HG03558 (cell line): ENCODE measurements around the gene DISC1.

Experiments used
- ATAC-seq: cut with Tn5 transposase; IDR thresholded peaks from one replicate; pipeline ENCODE4 v1.9.1; 2021; ENCODE audit warnings: moderate number of reproducible peaks; ENCODE audit not compliant: unreplicated experiment; ENCODE audit errors: extremely low read depth

The DISC1 gene

GRCh38 chr1:231918239-231919015 is 291.8 kb downstream of the DISC1 start:
- no peak for ATAC-seq

- no peak for ATAC-seq
These were observed 292.8 kb downstream of the DISC1 start for GRCh38 chr1:231919239-231919885.

DNA sequence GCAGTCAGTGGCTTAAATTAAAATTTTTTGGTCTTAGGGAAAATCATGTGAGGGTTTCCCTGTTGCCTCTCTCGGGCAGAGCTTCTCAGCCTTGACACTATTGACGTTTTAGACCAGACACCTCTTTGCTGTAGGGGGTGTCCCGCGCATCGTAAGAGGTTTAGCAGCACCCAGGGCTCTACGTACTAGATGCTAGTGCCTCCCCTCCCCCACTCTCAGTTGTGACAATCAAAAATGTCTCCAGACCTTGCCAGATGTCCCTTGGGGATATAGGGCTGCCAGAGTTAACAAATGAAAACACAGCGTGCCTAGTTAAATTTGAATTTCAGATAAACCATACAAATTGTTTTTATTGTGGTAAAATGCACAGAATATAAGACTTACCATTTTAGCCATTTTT is 293.3 kb downstream of the DISC1 start:
- ATAC-seq, result no peak

- ATAC-seq, result no peak
These were observed 295.2 kb downstream of the DISC1 start for GRCh38 chr1:231921646-231922345.

DNA sequence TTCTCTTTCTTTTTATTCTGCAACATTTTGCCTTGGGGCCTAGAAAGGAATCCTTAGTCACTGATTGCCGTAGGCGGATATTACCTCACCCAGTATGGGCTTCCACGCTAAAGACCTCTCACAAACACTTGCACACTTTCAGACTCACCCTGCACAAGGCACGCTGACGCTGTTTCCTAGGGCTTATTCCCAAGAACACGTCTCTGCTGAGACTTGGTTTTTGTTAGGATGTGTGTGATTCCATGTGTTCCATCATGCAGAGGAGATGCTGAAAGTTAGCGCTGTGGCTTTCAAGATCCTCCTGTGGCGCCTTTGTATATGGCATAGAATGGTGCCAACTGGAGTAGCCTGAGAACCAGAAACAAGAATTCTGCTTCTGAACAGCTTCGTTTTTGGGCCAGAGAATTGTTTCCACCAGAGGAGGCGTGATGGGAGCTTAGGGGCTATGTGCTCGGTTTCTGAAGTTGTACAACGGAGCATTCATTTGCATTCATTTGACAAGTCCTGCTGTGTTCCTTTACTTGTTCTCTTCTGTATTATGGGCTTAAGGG is 297.0 kb downstream of the DISC1 start:
- ATAC-seq, result no peak

- no peak for ATAC-seq
These were observed 297.6 kb downstream of the DISC1 start for GRCh38 chr1:231924180-231924579.

GRCh38 chr1:231925864-231926263 is 299.3 kb downstream of the DISC1 start:
- ATAC-seq, result no peak

- no peak for ATAC-seq
These were observed 299.8 kb downstream of the DISC1 start for GRCh38 chr1:231926340-231926739.

DNA sequence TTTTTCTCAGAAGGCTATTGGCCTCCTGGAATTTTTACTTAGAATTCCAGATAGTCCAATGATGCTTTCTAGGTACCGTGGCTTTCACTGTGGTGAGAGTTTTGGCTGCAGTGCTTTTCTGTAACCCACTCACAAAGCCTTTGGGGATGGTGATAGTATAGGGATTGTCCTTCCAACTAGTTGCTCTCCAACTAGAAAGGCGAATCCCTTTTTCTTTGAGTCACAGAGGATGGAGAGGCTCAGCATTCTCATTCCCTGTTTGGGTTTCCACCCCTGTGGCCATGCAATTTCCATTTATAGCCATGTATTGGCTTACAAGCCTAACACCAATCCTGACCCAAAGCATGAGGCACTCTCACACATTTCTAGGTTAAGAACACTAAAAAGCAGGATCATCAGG is 300.3 kb downstream of the DISC1 start:
- ATAC-seq, result no peak

GRCh38 chr1:231927431-231927830 is 300.8 kb downstream of the DISC1 start:
- ATAC-seq, result no peak

DNA sequence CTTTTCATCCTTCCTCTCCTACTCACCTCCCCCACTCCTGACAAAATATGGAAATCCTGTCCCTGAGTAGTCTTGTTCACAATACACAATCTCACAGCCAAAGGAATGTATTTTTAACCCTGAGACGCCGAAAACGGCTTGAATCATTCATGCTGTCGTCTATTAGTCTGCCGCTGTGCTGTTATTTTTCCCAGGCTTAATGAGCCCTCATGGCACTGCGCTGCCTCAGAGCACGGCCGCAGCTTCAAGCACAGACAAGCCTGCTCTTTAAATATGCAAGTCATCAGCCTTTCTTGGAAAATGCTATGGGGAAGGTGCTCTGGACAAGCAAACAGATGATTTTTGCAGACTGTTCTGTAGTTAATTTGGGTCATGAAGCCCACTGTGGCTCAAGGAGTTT is 302.7 kb downstream of the DISC1 start:
- ATAC-seq, result no peak

DNA sequence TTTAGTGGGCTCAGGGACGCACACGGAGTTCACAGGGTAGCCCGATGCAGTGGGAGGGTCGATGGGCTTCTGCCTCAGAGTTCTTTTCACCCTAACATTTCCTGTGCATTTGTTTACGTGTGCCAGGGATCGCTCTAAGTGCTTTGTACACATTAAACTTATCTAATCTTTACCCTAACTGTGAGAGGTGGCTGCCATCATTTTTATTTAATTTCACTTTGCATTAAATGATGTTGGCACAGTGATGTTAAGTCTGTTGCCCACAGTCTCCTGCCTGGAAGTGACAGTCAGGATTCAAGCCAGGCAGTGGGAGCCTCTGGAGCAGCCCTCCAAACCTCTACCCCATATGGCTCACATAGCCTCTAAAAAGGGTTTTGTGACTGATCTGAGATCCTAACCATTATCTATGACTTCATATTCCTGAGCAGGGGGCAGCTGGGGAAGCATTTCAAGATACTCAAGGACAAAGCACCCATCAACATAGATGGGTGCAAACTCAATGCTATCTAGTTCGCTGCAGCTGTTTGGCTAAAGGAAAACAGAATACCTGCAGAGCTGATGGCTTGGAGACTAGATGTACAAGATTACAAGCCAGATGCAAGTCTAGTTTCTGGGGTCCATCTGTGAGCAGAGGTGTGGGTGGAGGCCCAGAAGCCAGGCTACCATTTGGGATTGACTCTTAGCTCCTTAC is 303.8 kb downstream of the DISC1 start:
- no peak for ATAC-seq

GRCh38 chr1:231931146-231931545 is 304.6 kb downstream of the DISC1 start:
- ATAC-seq, result no peak

- no peak for ATAC-seq
These were observed 305.4 kb downstream of the DISC1 start for GRCh38 chr1:231931846-231932454.

GRCh38 chr1:231933711-231934626 is 307.4 kb downstream of the DISC1 start:
- ATAC-seq, result no peak

DNA sequence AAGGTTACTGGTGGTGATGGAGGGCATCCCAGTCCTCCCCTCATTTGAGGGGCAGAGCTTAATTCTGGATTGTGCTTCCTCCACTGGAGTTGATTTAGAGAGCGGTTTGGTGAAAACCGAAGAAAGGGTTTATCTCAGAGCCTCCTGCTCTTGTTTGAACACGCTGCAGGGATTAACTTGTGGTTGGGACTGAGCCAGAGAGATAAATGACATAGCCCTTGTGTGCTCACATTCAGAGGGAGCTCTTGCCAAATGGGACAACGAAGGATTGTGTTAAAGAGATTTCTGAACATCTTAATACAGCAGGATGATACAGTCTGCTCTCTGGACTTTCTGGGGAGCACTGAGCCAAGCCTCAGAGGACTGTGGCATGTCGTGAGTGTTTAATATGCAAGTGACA is 308.2 kb downstream of the DISC1 start:
- ATAC-seq, result no peak

DNA sequence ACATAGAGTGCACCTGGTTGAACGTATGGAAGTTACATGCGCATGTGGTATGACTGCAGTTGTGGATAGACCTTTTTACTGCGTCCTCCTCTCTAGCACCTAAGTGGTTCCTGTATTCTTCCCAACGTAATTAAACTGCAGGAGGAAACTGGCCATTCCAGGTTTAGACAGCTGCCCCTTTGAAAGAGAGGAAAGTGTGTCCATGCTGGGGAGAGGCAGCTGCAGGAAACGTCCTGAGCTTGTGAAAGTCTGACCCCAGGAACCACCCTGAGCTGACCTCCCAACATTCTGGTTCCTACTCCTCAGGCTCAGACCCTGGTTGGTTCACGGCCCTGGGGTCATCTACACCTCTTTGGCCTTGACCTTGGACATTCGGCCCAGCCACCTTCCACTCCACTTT is 309.3 kb downstream of the DISC1 start:
- no peak for ATAC-seq

DNA sequence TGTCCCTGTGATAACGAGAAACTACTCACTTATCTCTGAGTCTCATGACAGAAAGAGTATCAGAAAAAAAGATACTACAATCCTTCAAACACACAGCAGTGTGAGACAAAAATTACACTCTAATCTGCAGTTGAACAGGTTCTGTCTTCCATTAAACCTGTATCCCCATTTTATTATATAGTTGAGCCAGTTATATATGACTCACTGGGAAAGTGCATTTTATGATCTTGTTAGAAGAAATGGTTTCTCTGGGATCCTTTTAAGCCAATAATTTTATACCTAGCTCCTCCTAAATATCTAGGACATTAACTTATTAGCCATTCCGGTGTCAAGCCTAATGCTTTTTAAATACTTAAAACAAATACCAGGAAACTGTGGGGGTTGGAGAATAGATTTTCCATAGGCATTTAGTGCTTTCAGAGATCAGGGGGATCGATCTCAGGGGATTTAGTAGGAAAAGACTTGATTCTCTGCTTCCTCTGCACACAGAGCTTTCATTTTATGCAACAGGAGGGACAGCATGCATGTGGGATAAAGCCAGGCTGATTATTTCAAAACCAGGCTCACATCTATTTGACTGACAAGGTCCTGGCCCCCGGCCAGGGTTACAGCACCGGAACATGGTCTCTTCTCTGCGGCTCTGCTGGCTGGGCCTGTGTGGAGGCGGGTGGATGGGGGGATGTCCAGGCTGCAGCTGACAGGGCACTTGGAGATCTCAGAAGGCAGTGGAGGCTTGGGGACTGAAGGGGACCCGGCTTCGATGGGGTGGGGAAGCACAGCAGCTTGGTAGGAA is 310.6 kb downstream of the DISC1 start:
- no peak for ATAC-seq
